ENCODE results near the gene GNB5.
"Not testable (repeated sequence)": the region's sequence is repeated elsewhere in the genome, so short reads cannot be mapped to it uniquely, and the experiment has no call there.

GNB5 gene

GRCh38 chr15:52191207-52191606 lies at the start of gene GNB5:
Gene GNB5 (minus strand): TSS chr15:52191392. CDS start chr15:52184676, 6,716 bp downstream.
- no peak for DNase-seq

- DNase-seq: no peak
These were observed 49.0 kb upstream of the GNB5 start for GRCh38 chr15:52240166-52240565.

- not testable (repeated sequence) for DNase-seq
These were observed 47.9 kb upstream of the GNB5 start for GRCh38 chr15:52238989-52239525.

GRCh38 chr15:52238149-52238548 lies 47.0 kb upstream of the GNB5 start:
- no peak for DNase-seq

GRCh38 chr15:52236013-52236412 lies 44.8 kb upstream of the GNB5 start:
- DNase-seq: no peak

GRCh38 chr15:52234596-52235541 lies 43.7 kb upstream of the GNB5 start:
- DNase-seq: no peak

- DNase-seq: peak; percentile 67
These were observed 42.2 kb upstream of the GNB5 start for GRCh38 chr15:52233405-52233804.

GRCh38 chr15:52232327-52232726 lies 41.1 kb upstream of the GNB5 start:
- peak; percentile 55 for DNase-seq

GRCh38 chr15:52230073-52230472 lies 38.9 kb upstream of the GNB5 start:
- no peak for DNase-seq

- no peak for DNase-seq
These were observed 37.7 kb upstream of the GNB5 start for GRCh38 chr15:52228921-52229320.

GRCh38 chr15:52227456-52227855 lies 36.3 kb upstream of the GNB5 start:
- peak; percentile 93 for DNase-seq

- no peak for DNase-seq
These were observed 34.0 kb upstream of the GNB5 start for GRCh38 chr15:52225230-52225629.

- no peak for DNase-seq
These were observed 33.0 kb upstream of the GNB5 start for GRCh38 chr15:52224211-52224610.

- no peak for DNase-seq
These were observed 30.5 kb upstream of the GNB5 start for GRCh38 chr15:52221730-52222129.

GRCh38 chr15:52220937-52221660 lies 29.9 kb upstream of the GNB5 start:
- DNase-seq: no peak

- DNase-seq: no peak
These were observed 29.1 kb upstream of the GNB5 start for GRCh38 chr15:52220251-52220650.

- no peak for DNase-seq
These were observed 27.6 kb upstream of the GNB5 start for GRCh38 chr15:52218816-52219215.

GRCh38 chr15:52218371-52218770 lies 27.2 kb upstream of the GNB5 start:
- DNase-seq: peak; percentile 11

GRCh38 chr15:52217186-52217585 lies 26.0 kb upstream of the GNB5 start:
- DNase-seq: no peak

GRCh38 chr15:52214553-52214952 lies 23.4 kb upstream of the GNB5 start:
- DNase-seq: no peak

GRCh38 chr15:52213206-52213605 lies 22.0 kb upstream of the GNB5 start:
- no peak for DNase-seq

- peak; percentile 84 for DNase-seq
These were observed 17.2 kb upstream of the GNB5 start for GRCh38 chr15:52208306-52208946.

GRCh38 chr15:52207191-52207590 lies 16.0 kb upstream of the GNB5 start:
- no peak for DNase-seq
